Neural cell (in vitro differentiated cells): ENCODE measurements around the gene TPD52L2.

Source experiments
- EP300 ChIP-seq: fragments of 450-650 bp; conservative IDR thresholded peaks from 2 replicates; pipeline ENCODE4 v1.6.1; 2014; ENCODE audit warnings: antibody characterized with exemption, mild to moderate bottlenecking, moderate library complexity; ENCODE audit not compliant: poor library complexity, severe bottlenecking
- EZH2 ChIP-seq: fragments of 200-600, 300-800 bp; shearing (Covaris generic), sonication (generic); IDR thresholded peaks from 2 replicates; pipeline ENCODE4 v1.6.1; 2014; ENCODE audit warnings: antibody characterized with exemption, low read length, borderline replicate concordance, mild to moderate bottlenecking; ENCODE audit not compliant: insufficient read depth, poor library complexity, severe bottlenecking
- RAD21 ChIP-seq: fragments of 450-650 bp; conservative IDR thresholded peaks from 2 replicates; pipeline ENCODE4 v1.6.1; 2014; ENCODE audit warnings: antibody characterized with exemption, mild to moderate bottlenecking, moderate library complexity
- SMC3 ChIP-seq: fragments of 450-650 bp; conservative IDR thresholded peaks from 2 replicates; pipeline ENCODE4 v1.6.1; 2014; ENCODE audit warnings: antibody characterized with exemption, mild to moderate bottlenecking, moderate library complexity; ENCODE audit not compliant: poor library complexity
- TF ChIP-seq, protein P1 (sequence below): fragments of 450-650 bp; IDR thresholded peaks from 2 replicates; pipeline ENCODE4 v1.5.1; 2014; ENCODE audit warnings: antibody characterized with exemption, mild to moderate bottlenecking, moderate library complexity; ENCODE audit not compliant: poor library complexity, severe bottlenecking
- TF ChIP-seq, protein P2 (sequence below): IDR thresholded peaks from 2 replicates; pipeline ENCODE4 v1.6.1; 2012; ENCODE audit warnings: borderline replicate concordance

DNA sequence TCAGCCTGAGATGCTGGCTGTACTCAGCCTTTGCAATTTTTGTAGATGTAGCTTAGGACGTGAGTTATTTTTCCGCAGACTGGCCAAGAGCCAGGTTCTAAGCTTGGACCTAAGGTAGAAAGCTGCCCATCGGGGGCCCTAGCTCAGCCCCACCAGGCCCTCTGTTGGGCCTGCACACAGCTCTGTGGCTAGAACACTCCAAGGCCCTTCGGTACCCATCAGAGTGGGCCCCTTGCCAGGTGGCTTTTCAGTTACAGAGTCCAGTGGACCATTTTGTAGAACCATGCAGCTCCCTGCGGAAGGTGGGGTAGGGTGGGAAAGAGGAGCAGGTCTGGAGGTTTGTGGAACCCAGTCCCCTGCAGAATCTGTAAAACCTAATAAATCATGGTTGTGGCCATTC is 68.6 kb downstream of the TPD52L2 start:
- TF ChIP-seq, protein P1, sequence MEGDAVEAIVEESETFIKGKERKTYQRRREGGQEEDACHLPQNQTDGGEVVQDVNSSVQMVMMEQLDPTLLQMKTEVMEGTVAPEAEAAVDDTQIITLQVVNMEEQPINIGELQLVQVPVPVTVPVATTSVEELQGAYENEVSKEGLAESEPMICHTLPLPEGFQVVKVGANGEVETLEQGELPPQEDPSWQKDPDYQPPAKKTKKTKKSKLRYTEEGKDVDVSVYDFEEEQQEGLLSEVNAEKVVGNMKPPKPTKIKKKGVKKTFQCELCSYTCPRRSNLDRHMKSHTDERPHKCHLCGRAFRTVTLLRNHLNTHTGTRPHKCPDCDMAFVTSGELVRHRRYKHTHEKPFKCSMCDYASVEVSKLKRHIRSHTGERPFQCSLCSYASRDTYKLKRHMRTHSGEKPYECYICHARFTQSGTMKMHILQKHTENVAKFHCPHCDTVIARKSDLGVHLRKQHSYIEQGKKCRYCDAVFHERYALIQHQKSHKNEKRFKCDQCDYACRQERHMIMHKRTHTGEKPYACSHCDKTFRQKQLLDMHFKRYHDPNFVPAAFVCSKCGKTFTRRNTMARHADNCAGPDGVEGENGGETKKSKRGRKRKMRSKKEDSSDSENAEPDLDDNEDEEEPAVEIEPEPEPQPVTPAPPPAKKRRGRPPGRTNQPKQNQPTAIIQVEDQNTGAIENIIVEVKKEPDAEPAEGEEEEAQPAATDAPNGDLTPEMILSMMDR = no peak
- TF ChIP-seq RAD21 (no peak), SMC3 (no peak), EZH2 (no peak), EP300 (no peak)
- TF ChIP-seq, protein P2, sequence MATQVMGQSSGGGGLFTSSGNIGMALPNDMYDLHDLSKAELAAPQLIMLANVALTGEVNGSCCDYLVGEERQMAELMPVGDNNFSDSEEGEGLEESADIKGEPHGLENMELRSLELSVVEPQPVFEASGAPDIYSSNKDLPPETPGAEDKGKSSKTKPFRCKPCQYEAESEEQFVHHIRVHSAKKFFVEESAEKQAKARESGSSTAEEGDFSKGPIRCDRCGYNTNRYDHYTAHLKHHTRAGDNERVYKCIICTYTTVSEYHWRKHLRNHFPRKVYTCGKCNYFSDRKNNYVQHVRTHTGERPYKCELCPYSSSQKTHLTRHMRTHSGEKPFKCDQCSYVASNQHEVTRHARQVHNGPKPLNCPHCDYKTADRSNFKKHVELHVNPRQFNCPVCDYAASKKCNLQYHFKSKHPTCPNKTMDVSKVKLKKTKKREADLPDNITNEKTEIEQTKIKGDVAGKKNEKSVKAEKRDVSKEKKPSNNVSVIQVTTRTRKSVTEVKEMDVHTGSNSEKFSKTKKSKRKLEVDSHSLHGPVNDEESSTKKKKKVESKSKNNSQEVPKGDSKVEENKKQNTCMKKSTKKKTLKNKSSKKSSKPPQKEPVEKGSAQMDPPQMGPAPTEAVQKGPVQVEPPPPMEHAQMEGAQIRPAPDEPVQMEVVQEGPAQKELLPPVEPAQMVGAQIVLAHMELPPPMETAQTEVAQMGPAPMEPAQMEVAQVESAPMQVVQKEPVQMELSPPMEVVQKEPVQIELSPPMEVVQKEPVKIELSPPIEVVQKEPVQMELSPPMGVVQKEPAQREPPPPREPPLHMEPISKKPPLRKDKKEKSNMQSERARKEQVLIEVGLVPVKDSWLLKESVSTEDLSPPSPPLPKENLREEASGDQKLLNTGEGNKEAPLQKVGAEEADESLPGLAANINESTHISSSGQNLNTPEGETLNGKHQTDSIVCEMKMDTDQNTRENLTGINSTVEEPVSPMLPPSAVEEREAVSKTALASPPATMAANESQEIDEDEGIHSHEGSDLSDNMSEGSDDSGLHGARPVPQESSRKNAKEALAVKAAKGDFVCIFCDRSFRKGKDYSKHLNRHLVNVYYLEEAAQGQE = no peak
